Left lung (tissue), 10 donors: Measurements from ENCODE around the gene SLC16A4. TPM values are rescaled to one million over a fixed set of nuclear protein-coding genes. Genes with fewer than 3 reads are reported as not detected.

Experiments used
- ATAC-seq: fragments of 200-7000 bp; cut with Tn5 transposase; one replicate; pipeline ENCODE4 v1.9.1; 2020; ENCODE audit warnings: moderate library complexity
- DNase-seq, 4 donors: peaks; one replicate each; pipeline ENCODE4 v3.0.0-alpha.2; 2013 to 2020
- H3K27ac ChIP-seq, 2 donors: fragments of 200-600 bp; sonication (generic) in 1 of 2; one replicate each; pipeline versions ENCODE4 v1.5.0 to v1.8.0; 2020 to 2021
- H3K27me3 ChIP-seq, 2 donors: fragments of 200-600 bp; sonication (generic) in 1 of 2; one replicate each; pipeline versions ENCODE4 v1.5.0 to v1.8.0; 2020 to 2021
- H3K36me3 ChIP-seq, 2 donors: fragments of 200-600 bp; sonication (generic) in 1 of 2; one replicate each; pipeline versions ENCODE4 v1.5.0 to v1.8.0; 2020 to 2021
- H3K4me1 ChIP-seq, 2 donors: fragments of 200-600 bp; one replicate each; pipeline ENCODE4 v1.8.0; 2021
- H3K4me3 ChIP-seq, 2 donors: fragments of 200-600 bp; sonication (generic) in 1 of 2; one replicate each; pipeline versions ENCODE4 v1.5.0 to v1.8.0; 2020 to 2021; ENCODE audit warnings: mild to moderate bottlenecking in 1 of 2
- H3K9me3 ChIP-seq, 2 donors: fragments of 200-600 bp; sonication (generic) in 1 of 2; one replicate each; pipeline versions ENCODE4 v1.5.0 to v1.8.0; 2020 to 2021
- intact Hi-C, 2 donors: fragments of 100-400 bp; cut with DNase I; formaldehyde crosslinking; loops; one replicate each; pipeline versions ENCODE4 v1.11.2 to v1.14.2; 2022
- polyA plus RNA-seq, 6 donors: library from polyadenylated mRNA; unstranded; fragments of 120-200 nt; gene quantifications; one replicate each; pipeline ENCODE4 v1.2.1, GENCODE V29; 2013; ENCODE audit not compliant: insufficient read length in 6 of 6
- total RNA-seq, 2 donors: library from RNA; stranded (reverse); fragmentation: NEBNext Ultra II Directional; extraction: Animal tissue kit (Norgen Biotek cat#: 25700); gene quantifications; one replicate each; pipeline ENCODE4 v1.2.1, GENCODE V29; 2021
- TF ChIP-seq, protein P1 (sequence below), 2 donors: fragments of 200-600 bp; sonication (generic) in 1 of 2; IDR thresholded peaks; one replicate each; pipeline versions ENCODE4 v1.5.0 to v1.8.0; 2021; ENCODE audit warnings: antibody characterized with exemption in 2 of 2
- donor health status: DM: no; HTN: yes; CAD: no.
- donor health status: DM: no; HTN: no; CAD: no.

The SLC16A4 gene
- total and polyA plus RNA-seq, 8 donors = 6.1 to 40.5 (median 8.0) TPM

DNA sequence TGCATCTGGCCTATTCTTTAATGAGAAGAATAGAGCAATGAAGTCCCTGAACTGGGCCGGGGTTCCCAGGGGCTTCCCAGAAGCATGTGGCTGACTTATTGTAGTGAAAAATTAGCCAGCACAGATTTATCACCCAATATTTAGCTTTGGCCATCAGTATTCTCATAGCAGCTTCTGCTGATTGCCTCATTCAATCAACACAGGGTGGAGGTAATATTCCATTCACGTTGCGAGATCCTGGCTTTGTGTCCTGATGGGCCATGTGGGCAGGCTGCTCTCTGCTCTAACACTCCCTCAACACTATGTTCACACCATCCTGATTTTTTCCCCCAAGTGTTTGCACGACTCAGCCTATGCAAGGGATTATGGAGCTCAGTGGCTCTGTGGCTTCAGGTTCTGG is 38.1 kb upstream of the SLC16A4 start:
- H3K9me3 ChIP-seq = no peaks in the 10 kb centered on the region
- no peaks in the 10 kb centered on the region for H3K27me3 ChIP-seq
- peaks cover 6 to 10% of the 10 kb centered on the region in 2 donors for H3K4me1 ChIP-seq
- no peaks in the 10 kb centered on the region for H3K36me3 ChIP-seq
- no peak overlapping the region for H3K4me3 ChIP-seq
- TF ChIP-seq, protein P1, sequence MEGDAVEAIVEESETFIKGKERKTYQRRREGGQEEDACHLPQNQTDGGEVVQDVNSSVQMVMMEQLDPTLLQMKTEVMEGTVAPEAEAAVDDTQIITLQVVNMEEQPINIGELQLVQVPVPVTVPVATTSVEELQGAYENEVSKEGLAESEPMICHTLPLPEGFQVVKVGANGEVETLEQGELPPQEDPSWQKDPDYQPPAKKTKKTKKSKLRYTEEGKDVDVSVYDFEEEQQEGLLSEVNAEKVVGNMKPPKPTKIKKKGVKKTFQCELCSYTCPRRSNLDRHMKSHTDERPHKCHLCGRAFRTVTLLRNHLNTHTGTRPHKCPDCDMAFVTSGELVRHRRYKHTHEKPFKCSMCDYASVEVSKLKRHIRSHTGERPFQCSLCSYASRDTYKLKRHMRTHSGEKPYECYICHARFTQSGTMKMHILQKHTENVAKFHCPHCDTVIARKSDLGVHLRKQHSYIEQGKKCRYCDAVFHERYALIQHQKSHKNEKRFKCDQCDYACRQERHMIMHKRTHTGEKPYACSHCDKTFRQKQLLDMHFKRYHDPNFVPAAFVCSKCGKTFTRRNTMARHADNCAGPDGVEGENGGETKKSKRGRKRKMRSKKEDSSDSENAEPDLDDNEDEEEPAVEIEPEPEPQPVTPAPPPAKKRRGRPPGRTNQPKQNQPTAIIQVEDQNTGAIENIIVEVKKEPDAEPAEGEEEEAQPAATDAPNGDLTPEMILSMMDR (IDR thresholded peaks at IDR 0.05) = no peak
- no peak for DNase-seq
- intact Hi-C loops = no loop called here
- H3K27ac ChIP-seq = no peak overlapping the region
- no peak for ATAC-seq

DNA sequence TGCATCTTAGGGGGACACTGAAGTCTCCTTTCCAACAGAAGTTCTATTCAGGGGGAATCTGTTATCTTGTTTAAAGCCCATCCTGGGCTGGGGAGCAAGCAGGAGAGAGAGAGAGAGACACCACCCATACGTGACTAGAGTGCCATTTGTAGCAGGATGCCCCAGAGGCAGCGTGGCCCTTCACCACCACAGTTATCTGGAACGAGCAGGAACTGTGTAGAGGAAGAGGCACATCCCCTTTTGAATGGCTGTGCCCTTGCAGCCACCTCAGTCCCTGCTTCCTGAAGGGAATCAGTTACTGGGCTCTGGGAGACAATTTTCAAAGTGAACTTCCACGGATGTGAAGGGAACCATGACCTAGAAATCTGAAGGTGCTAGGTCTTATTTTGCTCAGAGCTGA is 36.0 kb upstream of the SLC16A4 start:
- Histone ChIP-seq H3K4me3 (no peak overlapping the region), H3K27me3 (no peaks in the 10 kb centered on the region), H3K9me3 (no peaks in the 10 kb centered on the region), H3K4me1 (no peaks in the 10 kb centered on the region), H3K27ac (no peak overlapping the region), H3K36me3 (no peaks in the 10 kb centered on the region)
- TF ChIP-seq, protein P1 (IDR thresholded peaks at IDR 0.05) = no peak
- intact Hi-C loops = no loop called here
- ATAC-seq = peak; percentile 31
- no peak for DNase-seq

DNA sequence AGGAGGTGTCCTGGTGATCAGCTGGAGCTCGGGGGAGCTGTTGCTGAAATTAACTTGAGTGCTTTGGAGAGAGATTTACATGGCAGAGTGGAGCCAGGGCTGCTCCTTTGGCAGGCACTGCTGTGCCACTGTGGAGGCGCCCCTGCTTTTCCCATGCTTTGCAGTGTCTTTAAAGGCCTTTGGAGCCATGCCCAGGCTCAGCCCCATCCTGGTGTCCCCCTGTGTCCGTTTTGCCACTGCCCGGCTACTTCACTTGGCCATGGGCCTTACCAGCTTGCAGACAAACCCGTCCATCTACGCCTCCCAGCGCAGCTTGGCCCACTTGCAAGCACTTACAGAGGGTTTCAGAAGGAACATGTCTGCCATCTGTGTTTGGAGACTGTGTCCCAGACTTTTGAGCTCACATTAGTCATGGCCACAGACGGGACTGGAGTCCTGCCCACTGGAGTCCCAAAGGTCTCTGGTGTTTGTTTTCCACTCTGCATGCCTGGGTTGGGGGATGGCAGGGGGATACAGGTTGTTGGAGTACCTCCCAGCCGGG is 34.9 kb upstream of the SLC16A4 start:
- H3K4me3 ChIP-seq = no peak overlapping the region
- DNase-seq (no peak), ATAC-seq (peak; percentile 41)
- no peaks in the 10 kb centered on the region for H3K4me1 ChIP-seq
- no peak overlapping the region for H3K27ac ChIP-seq
- no peaks in the 10 kb centered on the region for H3K36me3 ChIP-seq
- intact Hi-C loops = no loop called here
- H3K27me3 ChIP-seq = no peaks in the 10 kb centered on the region
- no peaks in the 10 kb centered on the region for H3K9me3 ChIP-seq
- TF ChIP-seq, protein P1 (IDR thresholded peaks at IDR 0.05) = no peak

DNA sequence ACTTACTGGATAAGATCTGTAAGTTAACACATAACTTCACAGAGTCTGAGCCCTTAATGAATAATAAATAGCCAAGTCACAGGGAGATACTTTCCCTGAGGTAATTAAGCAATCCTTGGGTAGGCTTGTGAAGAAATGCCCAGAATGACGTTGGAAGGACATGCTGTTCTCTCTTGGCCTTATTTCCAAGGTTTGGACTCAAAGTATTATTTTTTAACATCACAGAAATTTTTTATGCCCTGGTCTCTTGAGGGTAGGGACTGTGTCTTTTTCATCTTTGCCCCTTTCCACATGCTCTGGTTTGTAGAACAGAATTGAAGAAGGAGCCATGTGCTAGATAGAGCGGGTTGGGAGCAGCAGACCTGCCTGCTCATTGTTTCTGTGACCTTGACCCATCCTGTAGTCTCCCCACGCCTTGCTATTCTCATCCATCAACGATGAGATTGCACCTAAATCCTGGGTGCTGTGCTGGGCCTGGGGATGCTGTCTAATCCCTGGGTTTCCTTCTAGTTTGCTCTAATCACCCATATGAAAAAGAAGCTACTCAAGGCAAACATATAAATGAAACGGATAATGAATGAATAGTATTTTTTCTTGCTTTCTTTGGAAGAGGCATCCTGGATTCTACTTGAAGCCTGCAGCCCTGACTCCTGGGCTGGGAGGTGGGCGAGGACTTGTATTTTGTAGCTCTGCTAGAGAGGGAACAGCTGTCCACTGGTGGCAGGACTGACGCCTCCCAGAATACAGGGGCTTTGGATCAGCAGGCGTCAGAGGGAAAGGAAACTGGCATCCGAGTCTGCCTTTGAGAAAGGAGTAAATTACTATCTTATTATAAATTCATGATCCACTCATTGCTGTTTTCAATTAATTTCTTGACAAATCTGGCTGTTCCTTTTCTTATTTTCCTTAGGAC is 34.1 kb upstream of the SLC16A4 start:
- TF ChIP-seq, protein P1 (IDR thresholded peaks at IDR 0.05) = no peak
- Histone ChIP-seq H3K4me3 (no peak overlapping the region), H3K36me3 (no peaks in the 10 kb centered on the region), H3K9me3 (no peaks in the 10 kb centered on the region), H3K27ac (no peak overlapping the region), H3K4me1 (no peaks in the 10 kb centered on the region), H3K27me3 (no peaks in the 10 kb centered on the region)
- intact Hi-C loops = no loop called here
- DNase-seq (no peak), ATAC-seq (no peak)
